ENCODE results near the gene LRRC42.

Gene LRRC42

DNA sequence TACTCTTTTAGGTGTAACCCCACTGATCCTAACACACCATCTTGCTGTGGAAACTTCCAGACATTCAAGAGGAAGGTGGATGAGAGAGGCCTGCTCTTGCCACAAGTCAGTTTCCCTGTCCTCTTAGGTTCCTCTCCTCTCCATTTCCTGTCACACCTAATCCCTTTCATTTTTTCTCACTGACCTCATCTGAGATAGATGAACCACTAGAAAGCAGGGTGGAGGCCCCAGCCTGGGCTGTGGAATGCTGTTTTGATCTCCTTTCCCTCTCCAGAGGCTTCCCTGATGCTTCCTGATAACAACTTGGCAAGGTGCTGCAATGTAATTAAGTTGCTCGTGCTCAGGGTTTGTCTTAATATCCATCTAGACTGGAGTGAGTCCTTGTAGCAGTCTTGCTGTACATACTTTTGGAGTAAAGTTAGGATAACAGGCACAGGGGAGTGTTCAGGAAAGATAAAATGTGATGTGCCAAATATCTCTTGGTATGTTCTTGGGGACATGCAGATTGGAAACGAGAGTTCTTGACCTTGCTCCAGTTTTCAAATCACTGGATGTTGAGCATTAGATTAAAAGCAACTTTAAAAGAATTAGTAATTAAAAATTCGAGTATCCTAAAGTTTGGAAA is 11.2 kb downstream of the LRRC42 start:
- H3K27ac ChIP-seq: peak overlapping the region; percentile 83

DNA sequence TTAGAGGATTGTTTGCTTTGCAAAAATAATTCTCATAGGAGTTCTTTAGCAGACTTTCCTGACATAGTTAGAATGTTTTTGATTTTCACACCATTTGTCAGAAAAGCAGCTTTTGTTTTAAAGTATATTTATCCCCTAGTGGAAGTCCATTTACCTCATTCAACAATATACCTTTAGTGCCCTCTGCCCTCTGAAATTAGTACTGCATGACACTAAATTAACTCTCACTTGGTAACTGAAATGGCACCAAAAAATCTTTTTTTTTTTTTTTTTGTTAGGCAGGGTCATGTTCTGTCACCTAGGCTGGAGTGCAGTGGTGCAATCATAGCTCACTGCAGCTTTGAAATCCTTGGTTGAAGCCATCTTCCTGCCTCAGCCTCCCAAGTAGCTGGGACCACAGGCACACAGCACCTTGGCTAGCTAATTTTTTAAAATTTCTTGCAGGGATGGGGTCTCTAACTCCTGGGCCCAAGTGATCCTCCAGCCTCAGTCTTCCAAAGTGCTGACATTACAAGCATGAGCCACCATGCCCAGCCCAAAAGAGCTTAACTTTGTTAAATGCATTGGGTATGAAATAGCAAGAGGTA is 13.6 kb downstream of the LRRC42 start:
- H3K27ac ChIP-seq: 0 out of 2 replicates have a peak overlapping the region, but pooled peaks have one; percentile 13
- TF ChIP-seq, protein P1, sequence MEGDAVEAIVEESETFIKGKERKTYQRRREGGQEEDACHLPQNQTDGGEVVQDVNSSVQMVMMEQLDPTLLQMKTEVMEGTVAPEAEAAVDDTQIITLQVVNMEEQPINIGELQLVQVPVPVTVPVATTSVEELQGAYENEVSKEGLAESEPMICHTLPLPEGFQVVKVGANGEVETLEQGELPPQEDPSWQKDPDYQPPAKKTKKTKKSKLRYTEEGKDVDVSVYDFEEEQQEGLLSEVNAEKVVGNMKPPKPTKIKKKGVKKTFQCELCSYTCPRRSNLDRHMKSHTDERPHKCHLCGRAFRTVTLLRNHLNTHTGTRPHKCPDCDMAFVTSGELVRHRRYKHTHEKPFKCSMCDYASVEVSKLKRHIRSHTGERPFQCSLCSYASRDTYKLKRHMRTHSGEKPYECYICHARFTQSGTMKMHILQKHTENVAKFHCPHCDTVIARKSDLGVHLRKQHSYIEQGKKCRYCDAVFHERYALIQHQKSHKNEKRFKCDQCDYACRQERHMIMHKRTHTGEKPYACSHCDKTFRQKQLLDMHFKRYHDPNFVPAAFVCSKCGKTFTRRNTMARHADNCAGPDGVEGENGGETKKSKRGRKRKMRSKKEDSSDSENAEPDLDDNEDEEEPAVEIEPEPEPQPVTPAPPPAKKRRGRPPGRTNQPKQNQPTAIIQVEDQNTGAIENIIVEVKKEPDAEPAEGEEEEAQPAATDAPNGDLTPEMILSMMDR (conservative IDR thresholded peaks at IDR 0.05): peak; percentile 74

More for the DNA sequence above, 11.2 kb downstream of the LRRC42 start:
- TF ChIP-seq, protein P1 (conservative IDR thresholded peaks at IDR 0.05): no peak

DNA sequence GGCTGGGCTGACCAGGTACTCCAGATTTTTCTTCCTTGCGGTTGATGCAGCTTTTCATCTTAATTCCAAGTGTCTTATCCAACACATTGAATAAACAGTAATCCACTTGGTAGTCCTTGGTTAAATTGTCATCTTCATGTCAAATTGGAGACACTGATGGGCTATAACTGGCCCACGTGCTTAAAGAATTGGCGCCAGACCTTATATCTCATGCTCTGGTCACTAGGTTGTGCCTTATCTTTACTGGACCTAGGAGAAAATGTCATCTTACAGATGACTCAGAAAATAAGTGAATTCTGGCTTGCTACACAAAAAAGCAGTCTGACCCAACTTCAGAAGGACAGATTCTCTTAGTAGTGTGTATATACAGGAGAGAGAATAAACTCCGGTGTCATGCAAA is 16.2 kb downstream of the LRRC42 start:
- TF ChIP-seq, protein P1 (conservative IDR thresholded peaks at IDR 0.05): no peak
- no peak overlapping the region for H3K27ac ChIP-seq

DNA sequence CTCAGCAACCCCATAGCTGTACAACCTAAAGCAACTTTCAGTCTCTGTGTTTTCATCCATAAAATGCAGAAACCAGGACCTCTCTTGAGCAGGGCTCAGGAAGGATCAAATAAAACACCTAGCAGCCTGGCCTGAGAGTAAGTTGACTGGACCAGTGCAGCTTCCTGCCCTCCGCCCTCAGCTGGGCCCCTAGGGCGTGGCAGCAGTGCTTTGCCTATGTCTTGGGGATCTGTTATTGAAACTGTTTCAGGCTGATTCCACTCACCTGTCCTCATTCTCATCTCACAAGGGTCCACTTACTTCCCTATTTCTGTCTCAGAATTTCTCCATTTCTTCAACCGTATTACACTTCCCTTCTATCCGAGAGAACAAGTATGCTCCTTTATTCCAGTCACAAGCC is 17.3 kb downstream of the LRRC42 start:
- no peak overlapping the region for H3K27ac ChIP-seq
- TF ChIP-seq, protein P1 (conservative IDR thresholded peaks at IDR 0.05): no peak

DNA sequence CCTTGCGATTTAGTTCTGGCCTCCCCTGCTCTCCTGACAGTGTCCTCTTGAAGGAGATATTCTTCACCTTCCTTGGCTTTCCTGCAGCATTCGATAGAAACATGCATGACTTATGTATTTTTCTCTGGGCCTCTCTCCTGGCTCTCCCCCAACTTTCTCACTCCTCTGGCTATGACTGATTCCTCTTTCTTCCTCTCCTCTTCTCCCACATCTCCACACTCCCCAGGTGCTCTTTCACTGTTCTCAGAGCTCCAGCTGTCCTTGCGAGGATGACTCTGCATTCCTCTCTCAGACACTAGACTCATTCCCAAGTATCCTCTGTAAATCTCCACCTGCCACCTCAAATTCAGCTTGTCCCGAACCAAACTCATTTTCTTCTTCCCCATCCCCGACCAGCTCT is 18.0 kb downstream of the LRRC42 start:
- TF ChIP-seq, protein P1 (conservative IDR thresholded peaks at IDR 0.05): no peak
- H3K27ac ChIP-seq: no peak overlapping the region

DNA sequence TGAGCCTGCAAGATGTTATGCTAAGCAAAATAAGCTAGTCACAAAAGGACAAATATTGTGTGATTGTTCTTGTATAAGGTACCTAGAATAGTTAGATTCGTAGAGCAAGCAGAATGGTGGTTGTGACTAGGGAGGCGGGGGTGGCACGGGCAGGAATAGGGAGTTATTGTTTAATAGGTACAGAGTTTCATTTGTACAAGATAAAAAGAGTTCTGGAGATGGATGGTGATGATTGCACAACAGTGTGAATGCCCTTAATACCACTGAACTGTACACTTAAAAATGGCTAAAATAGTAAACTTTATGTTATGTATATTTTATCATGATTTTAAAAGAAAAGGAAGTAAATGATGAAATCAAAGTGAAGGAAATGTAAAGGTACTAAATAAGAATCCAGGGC is 20.6 kb downstream of the LRRC42 start:
- no peak overlapping the region for H3K27ac ChIP-seq
- TF ChIP-seq, protein P1 (conservative IDR thresholded peaks at IDR 0.05): no peak

DNA sequence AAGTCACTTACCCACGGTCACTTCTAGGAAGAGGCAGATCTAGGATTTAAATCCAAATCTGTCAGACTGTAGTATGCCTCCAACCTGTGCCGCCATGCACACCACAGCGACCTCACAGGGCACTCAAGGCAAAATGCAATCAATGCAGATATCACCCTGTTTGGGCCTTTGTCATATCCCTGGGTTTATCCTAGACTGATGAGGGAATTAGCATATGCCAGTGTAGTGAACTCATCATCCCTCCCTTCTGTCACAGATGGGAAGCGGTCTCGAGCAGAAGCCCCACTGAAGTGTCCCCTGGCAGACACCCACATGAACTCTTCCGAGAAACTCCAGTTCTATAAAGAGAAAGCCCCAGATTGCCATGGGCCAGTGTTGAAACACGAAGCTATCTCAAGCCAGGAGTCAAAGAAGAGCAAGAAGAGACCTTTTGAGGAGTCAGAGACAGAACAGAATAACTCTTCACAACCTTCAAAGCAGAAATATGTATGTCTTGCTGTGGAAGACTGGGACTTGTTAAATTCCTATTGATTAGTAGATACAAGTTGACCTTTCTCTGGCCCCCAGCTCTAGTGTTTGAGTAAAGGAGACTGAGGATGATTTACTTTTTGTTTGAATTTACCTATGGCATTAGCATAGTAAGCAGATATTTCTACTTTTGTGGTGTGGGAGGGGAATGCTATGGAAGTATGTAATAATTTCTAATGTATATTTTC is 21.4 kb downstream of the LRRC42 start:
- TF ChIP-seq, protein P1 (conservative IDR thresholded peaks at IDR 0.05): no peak; the same call in 1 of the 2 replicates

More for the DNA sequence above, 21.4 kb downstream of the LRRC42 start:
- H3K27ac ChIP-seq: peak overlapping the region; percentile 34; the same call in 1 of the 2 replicates

Data from VCaP (cell line).